HFF-Myc (cell line): ENCODE data around the gene FOXC1.

Experiments used
- DNase-seq: peaks from one replicate; pipeline ENCODE4 v3.0.0-alpha.2; 2011; ENCODE audit warnings: low read depth; ENCODE audit errors: extremely low read depth
- H3K4me3 ChIP-seq: replicated peaks from 2 replicates; pipeline ENCODE4 v1.5.1; 2011; ENCODE audit warnings: low read depth, mild to moderate bottlenecking, control low read depth, low read length
- TF ChIP-seq, protein P1 (sequence below): IDR thresholded peaks from 2 replicates; pipeline ENCODE4 v1.5.1; 2012; ENCODE audit warnings: mild to moderate bottlenecking, low read depth, low read length, control low read depth; ENCODE audit errors: missing control alignments

Gene FOXC1

DNA sequence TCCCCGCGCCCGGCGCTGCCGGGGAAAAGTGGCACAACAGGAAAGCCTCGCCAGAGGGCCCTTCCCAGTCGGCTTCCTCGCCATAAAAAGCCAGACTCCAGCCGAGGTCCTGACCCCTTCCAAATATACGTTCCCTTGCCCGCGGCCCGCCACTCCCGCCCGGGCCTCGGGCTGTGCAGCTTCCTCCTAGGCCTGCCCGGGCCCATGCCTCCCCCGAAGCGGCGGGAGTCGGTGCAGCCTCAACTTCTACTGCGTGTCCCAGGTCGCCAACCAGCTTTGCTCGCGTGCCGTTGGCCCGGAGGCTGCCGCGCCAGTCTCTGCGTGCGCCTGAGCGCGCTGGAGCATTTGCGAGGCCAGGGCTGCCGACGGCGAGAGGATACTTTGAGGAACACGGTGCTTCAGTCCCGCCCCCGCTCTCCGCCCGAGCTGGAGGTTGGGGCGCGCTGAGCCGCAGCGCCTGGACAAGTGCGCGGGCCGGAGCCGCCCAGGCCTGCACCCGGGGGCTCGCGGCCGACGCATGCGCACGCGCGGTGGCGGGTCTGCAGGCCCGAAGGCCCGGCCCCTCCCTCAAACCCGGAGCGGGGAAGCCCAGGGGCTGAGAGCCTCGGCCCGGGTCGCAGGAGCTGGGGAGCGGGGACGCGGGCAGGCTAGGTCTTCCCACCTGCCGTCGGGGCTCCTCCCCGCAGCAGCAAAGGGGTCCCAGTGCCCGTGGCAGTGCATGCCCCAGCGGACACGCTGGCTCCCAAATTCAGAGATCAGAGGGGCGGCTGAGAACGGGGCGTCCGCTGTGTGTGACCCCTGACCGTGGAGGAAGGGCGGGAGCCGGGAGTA is 10.2 kb downstream of the FOXC1 start:
- H3K4me3 ChIP-seq: no peak overlapping the region
- TF ChIP-seq, protein P1, sequence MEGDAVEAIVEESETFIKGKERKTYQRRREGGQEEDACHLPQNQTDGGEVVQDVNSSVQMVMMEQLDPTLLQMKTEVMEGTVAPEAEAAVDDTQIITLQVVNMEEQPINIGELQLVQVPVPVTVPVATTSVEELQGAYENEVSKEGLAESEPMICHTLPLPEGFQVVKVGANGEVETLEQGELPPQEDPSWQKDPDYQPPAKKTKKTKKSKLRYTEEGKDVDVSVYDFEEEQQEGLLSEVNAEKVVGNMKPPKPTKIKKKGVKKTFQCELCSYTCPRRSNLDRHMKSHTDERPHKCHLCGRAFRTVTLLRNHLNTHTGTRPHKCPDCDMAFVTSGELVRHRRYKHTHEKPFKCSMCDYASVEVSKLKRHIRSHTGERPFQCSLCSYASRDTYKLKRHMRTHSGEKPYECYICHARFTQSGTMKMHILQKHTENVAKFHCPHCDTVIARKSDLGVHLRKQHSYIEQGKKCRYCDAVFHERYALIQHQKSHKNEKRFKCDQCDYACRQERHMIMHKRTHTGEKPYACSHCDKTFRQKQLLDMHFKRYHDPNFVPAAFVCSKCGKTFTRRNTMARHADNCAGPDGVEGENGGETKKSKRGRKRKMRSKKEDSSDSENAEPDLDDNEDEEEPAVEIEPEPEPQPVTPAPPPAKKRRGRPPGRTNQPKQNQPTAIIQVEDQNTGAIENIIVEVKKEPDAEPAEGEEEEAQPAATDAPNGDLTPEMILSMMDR: no peak
- no peak for DNase-seq

DNA sequence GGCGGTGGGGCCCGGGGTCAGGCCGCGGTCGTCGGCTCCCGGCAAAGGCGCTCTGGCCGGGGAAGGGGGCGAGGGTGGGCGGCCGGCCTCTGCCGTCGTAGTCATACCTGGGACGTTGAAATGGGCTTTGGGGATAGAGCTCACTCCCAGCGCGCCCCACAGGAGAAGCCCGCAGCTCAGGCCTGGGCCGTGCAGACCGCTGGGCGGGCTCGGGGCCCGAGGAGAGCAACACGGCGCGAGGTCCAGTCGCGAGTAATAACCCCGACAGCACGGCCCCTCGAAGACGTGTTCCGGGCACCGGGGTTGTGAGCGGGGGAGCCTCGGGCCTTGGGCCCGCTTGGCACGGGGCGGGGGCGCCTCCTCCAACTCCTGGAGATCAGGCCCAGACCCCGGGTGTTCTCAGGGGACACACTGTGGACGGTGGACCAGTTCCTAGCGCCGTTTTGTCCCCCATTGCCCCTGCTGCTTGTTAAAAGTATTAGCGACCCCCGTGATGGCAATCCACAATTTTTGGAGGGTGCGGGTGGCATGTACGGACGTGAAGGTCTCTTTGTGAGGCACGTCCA is 10.9 kb downstream of the FOXC1 start:
- H3K4me3 ChIP-seq: no peak overlapping the region
- TF ChIP-seq, protein P1: no peak
- DNase-seq: no peak

DNA sequence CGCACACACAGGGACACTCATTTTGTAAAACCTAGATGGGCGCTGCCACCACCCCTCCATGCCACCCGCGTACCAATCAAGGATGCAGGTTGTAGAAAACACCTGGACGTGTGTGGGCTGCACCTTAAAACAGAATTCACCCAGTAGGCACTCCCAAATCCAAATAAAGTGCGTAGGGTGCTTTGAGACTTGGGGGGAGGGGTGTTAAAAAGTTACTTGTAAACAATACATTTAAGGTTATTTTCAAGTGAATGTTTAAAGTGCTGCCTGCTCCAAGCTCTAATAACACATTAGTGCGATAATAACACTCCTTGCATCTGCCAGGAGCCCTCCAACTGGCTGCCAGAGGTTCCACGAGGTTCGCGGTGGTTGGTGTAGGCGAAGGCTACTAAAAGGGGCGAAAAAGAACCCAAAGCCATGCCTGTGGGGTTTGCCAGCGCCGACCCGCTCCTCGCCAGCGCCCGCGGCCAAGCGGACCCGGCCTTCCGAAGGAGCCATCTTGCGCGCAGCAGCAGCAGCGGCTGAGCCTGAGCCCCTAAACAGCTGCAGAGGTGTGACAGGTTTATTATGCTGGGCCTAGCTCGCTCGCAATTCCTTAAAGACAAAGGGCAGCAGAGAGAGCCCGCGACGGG is 11.5 kb downstream of the FOXC1 start:
- TF ChIP-seq, protein P1: no peak
- H3K4me3 ChIP-seq: no peak overlapping the region
- no peak for DNase-seq

DNA sequence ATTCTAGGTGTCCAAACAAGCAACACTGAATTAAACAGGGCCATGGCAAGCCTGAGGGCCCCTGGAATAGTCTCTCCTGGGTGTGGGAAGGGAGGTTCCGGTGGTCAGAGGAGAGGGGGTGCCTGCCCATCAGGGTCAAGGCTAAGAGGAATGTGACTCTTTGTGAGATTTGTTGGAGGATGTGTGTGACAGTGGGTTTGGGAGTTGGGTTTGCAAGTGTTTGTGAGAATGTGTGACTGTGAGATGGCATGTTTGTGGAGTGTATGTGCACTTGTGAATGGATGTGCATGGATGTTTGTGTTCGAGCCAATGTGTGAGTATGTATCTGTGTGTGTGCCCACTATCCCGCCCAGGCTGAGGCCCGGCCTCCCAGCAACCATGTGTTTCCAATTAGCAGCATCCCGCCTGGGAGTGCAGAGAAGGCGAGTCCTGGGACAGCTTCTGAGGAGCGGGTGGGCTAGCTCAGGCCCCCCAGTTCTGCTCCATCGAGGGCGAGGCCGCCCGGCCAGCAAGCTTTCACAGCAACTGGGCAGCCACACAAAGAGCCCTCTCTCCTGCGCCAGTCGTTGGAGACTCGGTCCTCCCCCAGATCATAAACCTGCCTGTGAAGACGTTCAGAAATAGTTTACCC is 12.6 kb downstream of the FOXC1 start:
- TF ChIP-seq, protein P1: no peak
- no peak for DNase-seq

DNA sequence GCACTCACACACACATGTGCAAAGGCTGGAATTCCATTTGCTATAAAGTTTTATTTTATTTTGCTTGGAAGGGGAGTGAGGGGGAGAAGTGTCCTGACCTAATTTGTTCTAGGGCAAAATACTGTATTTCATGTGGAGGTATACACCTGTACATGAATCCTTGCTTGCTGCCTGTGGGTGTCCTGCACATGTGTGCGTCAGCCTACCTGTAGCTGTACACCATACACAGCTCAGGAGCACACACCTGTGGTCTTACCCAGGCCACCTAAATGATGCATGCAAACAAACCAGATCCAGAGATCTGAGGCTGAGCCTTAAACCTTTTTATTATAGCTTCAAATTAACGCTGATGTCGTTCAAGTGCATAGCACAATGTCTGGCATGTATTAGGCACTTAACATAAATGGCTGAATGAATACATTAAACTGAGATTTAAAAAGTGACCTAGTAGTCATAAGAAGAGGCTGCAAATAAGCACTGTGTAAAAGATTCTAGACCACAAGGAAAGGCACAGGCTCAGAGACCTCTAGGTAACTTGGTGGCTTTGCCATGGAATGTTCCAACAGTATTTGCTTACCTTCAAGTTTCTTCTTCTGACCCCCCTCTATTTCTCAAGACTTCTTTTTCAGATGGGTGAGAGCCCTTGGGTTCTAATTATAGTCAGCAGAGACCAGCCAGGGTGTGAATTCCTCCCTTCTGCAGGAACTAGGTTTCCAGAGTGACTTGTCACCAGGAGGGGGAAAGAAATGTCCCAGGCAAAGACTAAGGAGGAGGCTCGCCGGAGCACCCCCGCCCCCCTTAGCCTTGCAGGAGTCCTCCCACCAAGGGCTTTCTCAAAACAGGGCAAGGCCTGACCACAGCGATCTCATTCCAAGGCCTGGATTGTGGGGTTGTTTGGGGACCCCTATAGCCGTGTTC is 13.4 kb downstream of the FOXC1 start:
- DNase-seq: no peak
- H3K4me3 ChIP-seq: no peak overlapping the region
- TF ChIP-seq, protein P1: no peak

More for the DNA sequence above, 12.6 kb downstream of the FOXC1 start:
- no peak overlapping the region for H3K4me3 ChIP-seq

DNA sequence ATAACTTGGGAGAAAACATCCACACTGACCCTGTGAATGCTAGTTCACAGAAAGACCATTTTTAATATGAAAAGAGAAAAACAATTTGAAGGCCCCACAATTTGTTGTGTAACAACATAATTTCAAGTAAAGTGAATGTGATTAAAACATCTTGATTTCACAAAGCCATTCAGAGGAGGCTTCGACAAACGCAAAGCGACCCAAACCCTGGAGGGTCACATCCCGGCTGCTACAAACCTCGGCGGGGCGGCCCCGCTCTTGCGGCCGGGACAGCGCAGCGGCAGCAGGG is 14.0 kb downstream of the FOXC1 start:
- DNase-seq: no peak
- H3K4me3 ChIP-seq: no peak overlapping the region
- TF ChIP-seq, protein P1: no peak
